Neural cell (in vitro differentiated cells): ENCODE results near the gene SPTB. TPM values are rescaled to one million over a fixed set of nuclear protein-coding genes. Genes with fewer than 3 reads are reported as not detected.

ENCODE experiments used
- H2AFZ ChIP-seq: fragments of 200-600, 300-800 bp; sonication (generic), shearing (Covaris generic); 2 replicates; pipeline ENCODE4 v1.6.0; 2014; ENCODE audit warnings: low read depth, mild to moderate bottlenecking, antibody characterized with exemption, low read length, moderate library complexity
- H3F3A ChIP-seq: fragments of 200-600 bp; shearing (Covaris generic); 2 replicates; pipeline ENCODE4 v1.6.1; 2016; ENCODE audit warnings: mild to moderate bottlenecking, moderate library complexity, mixed read lengths, antibody characterized with exemption, low read length; ENCODE audit not compliant: insufficient read depth, poor library complexity, severe bottlenecking
- H3K27ac ChIP-seq: fragments of 200-600, 300-800 bp; sonication (generic), shearing (Covaris generic); 2 replicates; pipeline ENCODE4 v1.5.1; 2014; ENCODE audit warnings: mild to moderate bottlenecking, low read length, moderate library complexity
- H3K27me3 ChIP-seq: fragments of 300-800, 200-600 bp; sonication (generic), shearing (Covaris generic); 2 replicates; pipeline ENCODE4 v1.6.0; 2014; ENCODE audit warnings: mild to moderate bottlenecking, low read depth, low read length, moderate library complexity; ENCODE audit not compliant: insufficient read depth
- H3K36me3 ChIP-seq: fragments of 300-800, 200-600 bp; sonication (generic), shearing (Covaris generic); 2 replicates; pipeline ENCODE4 v1.5.1; 2014; ENCODE audit warnings: mild to moderate bottlenecking, antibody characterized with exemption, low read length, moderate library complexity; ENCODE audit not compliant: insufficient read depth
- H3K4me2 ChIP-seq: fragments of 300-800, 200-600 bp; sonication (generic), shearing (Covaris generic); 2 replicates; pipeline ENCODE4 v1.6.0; 2014; ENCODE audit warnings: mild to moderate bottlenecking, low read length
- H3K4me3 ChIP-seq: fragments of 300-800, 200-600 bp; sonication (generic), shearing (Covaris generic); 2 replicates; pipeline ENCODE4 v1.5.1; 2014; ENCODE audit warnings: mild to moderate bottlenecking, low read length, moderate library complexity
- H3K79me2 ChIP-seq: fragments of 200-600 bp; shearing (Covaris generic); replicated peaks from 2 replicates; pipeline ENCODE4 v1.6.0; 2014; ENCODE audit warnings: mild to moderate bottlenecking, low read length, moderate library complexity; ENCODE audit not compliant: insufficient read depth
- H3K9ac ChIP-seq: fragments of 300-800, 200-600 bp; sonication (generic), shearing (Covaris generic); 2 replicates; pipeline ENCODE4 v1.6.1; 2016; ENCODE audit warnings: mild to moderate bottlenecking, low read length, mixed read lengths
- H3K9me2 ChIP-seq: fragments of 200-600 bp; shearing (Covaris generic); 2 replicates; pipeline ENCODE4 v1.6.1; 2016; ENCODE audit warnings: mild to moderate bottlenecking, low read length, mixed read lengths; ENCODE audit not compliant: insufficient read depth
- H3K9me3 ChIP-seq: fragments of 200-600, 300-800 bp; sonication (generic), shearing (Covaris generic); 2 replicates; pipeline ENCODE4 v1.6.1; 2016; ENCODE audit warnings: mild to moderate bottlenecking, mixed run types, low read length, moderate library complexity, mixed read lengths
- H4K20me1 ChIP-seq: fragments of 200-600 bp; shearing (Covaris generic); 2 replicates; pipeline ENCODE4 v1.6.1; 2016; ENCODE audit warnings: mild to moderate bottlenecking, mixed run types; ENCODE audit not compliant: insufficient read depth
- EP300 ChIP-seq: fragments of 450-650 bp; conservative IDR thresholded peaks from 2 replicates; pipeline ENCODE4 v1.6.1; 2014; ENCODE audit warnings: antibody characterized with exemption, mild to moderate bottlenecking, moderate library complexity; ENCODE audit not compliant: poor library complexity, severe bottlenecking
- EZH2 ChIP-seq: fragments of 200-600, 300-800 bp; shearing (Covaris generic), sonication (generic); IDR thresholded peaks from 2 replicates; pipeline ENCODE4 v1.6.1; 2014; ENCODE audit warnings: antibody characterized with exemption, low read length, borderline replicate concordance, mild to moderate bottlenecking; ENCODE audit not compliant: insufficient read depth, poor library complexity, severe bottlenecking
- MXI1 ChIP-seq: fragments of 450-650 bp; conservative IDR thresholded peaks from 2 replicates; pipeline ENCODE4 v1.6.1; 2014; ENCODE audit warnings: antibody characterized with exemption, mild to moderate bottlenecking; ENCODE audit not compliant: poor library complexity, severe bottlenecking
- POLR2AphosphoS5 ChIP-seq: IDR thresholded peaks from 2 replicates; pipeline ENCODE4 v1.6.1; 2012
- RAD21 ChIP-seq: fragments of 450-650 bp; conservative IDR thresholded peaks from 2 replicates; pipeline ENCODE4 v1.6.1; 2014; ENCODE audit warnings: antibody characterized with exemption, mild to moderate bottlenecking, moderate library complexity
- REST ChIP-seq: IDR thresholded peaks from 2 replicates; pipeline ENCODE4 v1.6.1; 2012; ENCODE audit warnings: borderline replicate concordance
- SMC3 ChIP-seq: fragments of 450-650 bp; conservative IDR thresholded peaks from 2 replicates; pipeline ENCODE4 v1.6.1; 2014; ENCODE audit warnings: antibody characterized with exemption, mild to moderate bottlenecking, moderate library complexity; ENCODE audit not compliant: poor library complexity
- TAF1 ChIP-seq: IDR thresholded peaks from 2 replicates; pipeline ENCODE4 v1.6.1; 2012; ENCODE audit warnings: low read depth
- polyA plus RNA-seq: library from polyadenylated mRNA; depleted of rRNA; stranded (reverse); fragments of >200 nt; gene quantifications from 2 replicates; pipeline ENCODE4 v1.2.3, GENCODE V29; 2014
- TF ChIP-seq, protein P1 (sequence below): fragments of 450-650 bp; IDR thresholded peaks from 2 replicates; pipeline ENCODE4 v1.5.1; 2014; ENCODE audit warnings: antibody characterized with exemption, mild to moderate bottlenecking, moderate library complexity; ENCODE audit not compliant: poor library complexity, severe bottlenecking

Gene SPTB
- polyA plus RNA-seq, 1 donor from 2014 or later = 1.9 TPM

GRCh38 chr14:64748995-64749714 lies 130.6 kb downstream of the SPTB start:
- H3K27me3 ChIP-seq = no peaks in the 10 kb centered on the region
- TF ChIP-seq TAF1 = no peak
- TF ChIP-seq SMC3 = no peak
- TF ChIP-seq EZH2 = no peak
- no peak for TF ChIP-seq EP300
- TF ChIP-seq, protein P1, sequence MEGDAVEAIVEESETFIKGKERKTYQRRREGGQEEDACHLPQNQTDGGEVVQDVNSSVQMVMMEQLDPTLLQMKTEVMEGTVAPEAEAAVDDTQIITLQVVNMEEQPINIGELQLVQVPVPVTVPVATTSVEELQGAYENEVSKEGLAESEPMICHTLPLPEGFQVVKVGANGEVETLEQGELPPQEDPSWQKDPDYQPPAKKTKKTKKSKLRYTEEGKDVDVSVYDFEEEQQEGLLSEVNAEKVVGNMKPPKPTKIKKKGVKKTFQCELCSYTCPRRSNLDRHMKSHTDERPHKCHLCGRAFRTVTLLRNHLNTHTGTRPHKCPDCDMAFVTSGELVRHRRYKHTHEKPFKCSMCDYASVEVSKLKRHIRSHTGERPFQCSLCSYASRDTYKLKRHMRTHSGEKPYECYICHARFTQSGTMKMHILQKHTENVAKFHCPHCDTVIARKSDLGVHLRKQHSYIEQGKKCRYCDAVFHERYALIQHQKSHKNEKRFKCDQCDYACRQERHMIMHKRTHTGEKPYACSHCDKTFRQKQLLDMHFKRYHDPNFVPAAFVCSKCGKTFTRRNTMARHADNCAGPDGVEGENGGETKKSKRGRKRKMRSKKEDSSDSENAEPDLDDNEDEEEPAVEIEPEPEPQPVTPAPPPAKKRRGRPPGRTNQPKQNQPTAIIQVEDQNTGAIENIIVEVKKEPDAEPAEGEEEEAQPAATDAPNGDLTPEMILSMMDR = no peak
- no peak for TF ChIP-seq POLR2AphosphoS5
- no peak for TF ChIP-seq RAD21
- no peak for TF ChIP-seq MXI1
- no peak for TF ChIP-seq REST
- no peak overlapping the region for H2AFZ ChIP-seq
- H3K9me2 ChIP-seq = no peaks in the 10 kb centered on the region
- no peaks in the 10 kb centered on the region for H3K36me3 ChIP-seq
- no peak overlapping the region for H3K27ac ChIP-seq
- no peaks in the 10 kb centered on the region for H3K9me3 ChIP-seq
- H3F3A ChIP-seq = no peaks in the 10 kb centered on the region
- H3K79me2 ChIP-seq = no peaks in the 10 kb centered on the region
- no peak overlapping the region for H3K4me2 ChIP-seq
- H3K4me3 ChIP-seq = no peak overlapping the region
- no peaks in the 10 kb centered on the region for H4K20me1 ChIP-seq
- H3K9ac ChIP-seq = no peak overlapping the region

DNA sequence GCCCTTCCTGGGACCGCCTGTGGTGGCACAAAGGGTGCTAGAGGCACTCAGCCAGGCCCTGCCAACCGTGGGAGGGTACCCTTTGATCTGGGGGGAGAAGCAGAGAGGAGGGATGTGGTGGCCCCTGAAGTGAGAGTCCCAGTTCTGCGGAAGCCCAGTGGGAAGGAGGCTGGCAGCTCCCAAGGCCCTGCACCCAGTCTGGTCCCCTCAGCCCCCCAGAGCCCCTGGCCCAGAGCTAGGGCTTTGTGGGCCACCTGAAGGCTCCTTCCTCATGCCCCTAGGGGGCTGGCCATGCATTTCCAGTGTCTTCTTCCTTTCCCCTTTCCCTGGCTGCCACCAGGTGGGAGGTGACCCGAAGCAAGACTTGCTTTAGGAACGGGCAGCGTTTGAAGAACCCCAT lies 131.2 kb downstream of the SPTB start:
- Histone ChIP-seq H3K79me2 (no peaks in the 10 kb centered on the region), H2AFZ (no peak overlapping the region), H4K20me1 (no peaks in the 10 kb centered on the region), H3K9me3 (no peaks in the 10 kb centered on the region), H3K27me3 (no peaks in the 10 kb centered on the region), H3F3A (no peaks in the 10 kb centered on the region), H3K36me3 (no peaks in the 10 kb centered on the region), H3K4me2 (no peak overlapping the region), H3K9ac (no peak overlapping the region), H3K9me2 (no peaks in the 10 kb centered on the region), H3K27ac (no peak overlapping the region), H3K4me3 (no peak overlapping the region)
- TF ChIP-seq MXI1 = no peak
- TF ChIP-seq REST = no peak
- TF ChIP-seq RAD21 = no peak
- TF ChIP-seq, protein P1 = no peak
- no peak for TF ChIP-seq POLR2AphosphoS5
- no peak for TF ChIP-seq SMC3
- no peak for TF ChIP-seq EP300
- no peak for TF ChIP-seq EZH2
- no peak for TF ChIP-seq TAF1
